ENCODE results near the gene C6orf62.
"Not testable (repeated sequence)": the region's sequence is repeated elsewhere in the genome, so short reads cannot be mapped to it uniquely, and the experiment has no call there.

The C6orf62 gene

GRCh38 chr6:24673625-24674024 lies 45.3 kb downstream of the C6orf62 start:
- TF ChIP-seq ZFP30 (CRISPR knock-in tag; IDR thresholded peaks at IDR 0.05) (no peak), TOX (CRISPR knock-in tag; IDR thresholded peaks at IDR 0.05; ENCODE audit: borderline replicate concordance) (no peak), CREB5 (CRISPR knock-in tag; IDR thresholded peaks at IDR 0.05; ENCODE audit: low read depth) (no peak), RARB (CRISPR knock-in tag; IDR thresholded peaks at IDR 0.05) (no peak), BACH2 (CRISPR knock-in tag; IDR thresholded peaks at IDR 0.05; ENCODE audit: borderline replicate concordance) (no peak), CSDC2 (CRISPR knock-in tag; IDR thresholded peaks at IDR 0.05) (no peak)
- TF ChIP-seq, protein P1, sequence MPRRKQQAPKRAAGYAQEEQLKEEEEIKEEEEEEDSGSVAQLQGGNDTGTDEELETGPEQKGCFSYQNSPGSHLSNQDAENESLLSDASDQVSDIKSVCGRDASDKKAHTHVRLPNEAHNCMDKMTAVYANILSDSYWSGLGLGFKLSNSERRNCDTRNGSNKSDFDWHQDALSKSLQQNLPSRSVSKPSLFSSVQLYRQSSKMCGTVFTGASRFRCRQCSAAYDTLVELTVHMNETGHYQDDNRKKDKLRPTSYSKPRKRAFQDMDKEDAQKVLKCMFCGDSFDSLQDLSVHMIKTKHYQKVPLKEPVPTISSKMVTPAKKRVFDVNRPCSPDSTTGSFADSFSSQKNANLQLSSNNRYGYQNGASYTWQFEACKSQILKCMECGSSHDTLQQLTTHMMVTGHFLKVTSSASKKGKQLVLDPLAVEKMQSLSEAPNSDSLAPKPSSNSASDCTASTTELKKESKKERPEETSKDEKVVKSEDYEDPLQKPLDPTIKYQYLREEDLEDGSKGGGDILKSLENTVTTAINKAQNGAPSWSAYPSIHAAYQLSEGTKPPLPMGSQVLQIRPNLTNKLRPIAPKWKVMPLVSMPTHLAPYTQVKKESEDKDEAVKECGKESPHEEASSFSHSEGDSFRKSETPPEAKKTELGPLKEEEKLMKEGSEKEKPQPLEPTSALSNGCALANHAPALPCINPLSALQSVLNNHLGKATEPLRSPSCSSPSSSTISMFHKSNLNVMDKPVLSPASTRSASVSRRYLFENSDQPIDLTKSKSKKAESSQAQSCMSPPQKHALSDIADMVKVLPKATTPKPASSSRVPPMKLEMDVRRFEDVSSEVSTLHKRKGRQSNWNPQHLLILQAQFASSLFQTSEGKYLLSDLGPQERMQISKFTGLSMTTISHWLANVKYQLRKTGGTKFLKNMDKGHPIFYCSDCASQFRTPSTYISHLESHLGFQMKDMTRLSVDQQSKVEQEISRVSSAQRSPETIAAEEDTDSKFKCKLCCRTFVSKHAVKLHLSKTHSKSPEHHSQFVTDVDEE (CRISPR knock-in tag; IDR thresholded peaks at IDR 0.05) = no peak
- ATAC-seq = no peak

GRCh38 chr6:24672620-24673182 lies 46.3 kb downstream of the C6orf62 start:
- ATAC-seq = no peak
- no peak for TF ChIP-seq ZFP30 (CRISPR knock-in tag; IDR thresholded peaks at IDR 0.05)
- no peak for TF ChIP-seq ZFP3 (CRISPR knock-in tag; IDR thresholded peaks at IDR 0.05)
- no peak for TF ChIP-seq BACH2 (CRISPR knock-in tag; IDR thresholded peaks at IDR 0.05; ENCODE audit: borderline replicate concordance)
- no peak for TF ChIP-seq CSDC2 (CRISPR knock-in tag; IDR thresholded peaks at IDR 0.05)
- TF ChIP-seq GLIS3 (CRISPR knock-in tag; IDR thresholded peaks at IDR 0.05) = no peak
- TF ChIP-seq, protein P2, sequence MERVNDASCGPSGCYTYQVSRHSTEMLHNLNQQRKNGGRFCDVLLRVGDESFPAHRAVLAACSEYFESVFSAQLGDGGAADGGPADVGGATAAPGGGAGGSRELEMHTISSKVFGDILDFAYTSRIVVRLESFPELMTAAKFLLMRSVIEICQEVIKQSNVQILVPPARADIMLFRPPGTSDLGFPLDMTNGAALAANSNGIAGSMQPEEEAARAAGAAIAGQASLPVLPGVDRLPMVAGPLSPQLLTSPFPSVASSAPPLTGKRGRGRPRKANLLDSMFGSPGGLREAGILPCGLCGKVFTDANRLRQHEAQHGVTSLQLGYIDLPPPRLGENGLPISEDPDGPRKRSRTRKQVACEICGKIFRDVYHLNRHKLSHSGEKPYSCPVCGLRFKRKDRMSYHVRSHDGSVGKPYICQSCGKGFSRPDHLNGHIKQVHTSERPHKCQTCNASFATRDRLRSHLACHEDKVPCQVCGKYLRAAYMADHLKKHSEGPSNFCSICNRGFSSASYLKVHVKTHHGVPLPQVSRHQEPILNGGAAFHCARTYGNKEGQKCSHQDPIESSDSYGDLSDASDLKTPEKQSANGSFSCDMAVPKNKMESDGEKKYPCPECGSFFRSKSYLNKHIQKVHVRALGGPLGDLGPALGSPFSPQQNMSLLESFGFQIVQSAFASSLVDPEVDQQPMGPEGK (CRISPR knock-in tag; IDR thresholded peaks at IDR 0.05; ENCODE audit: borderline replicate concordance) = no peak
- no peak for TF ChIP-seq PPARA (CRISPR knock-in tag; IDR thresholded peaks at IDR 0.05; ENCODE audit: borderline replicate concordance)
- TF ChIP-seq, protein P1 (CRISPR knock-in tag; IDR thresholded peaks at IDR 0.05) = no peak

- ATAC-seq = not testable (repeated sequence)
Observed at GRCh38 chr6:24671077-24671476, 47.9 kb downstream of the C6orf62 start.

DNA sequence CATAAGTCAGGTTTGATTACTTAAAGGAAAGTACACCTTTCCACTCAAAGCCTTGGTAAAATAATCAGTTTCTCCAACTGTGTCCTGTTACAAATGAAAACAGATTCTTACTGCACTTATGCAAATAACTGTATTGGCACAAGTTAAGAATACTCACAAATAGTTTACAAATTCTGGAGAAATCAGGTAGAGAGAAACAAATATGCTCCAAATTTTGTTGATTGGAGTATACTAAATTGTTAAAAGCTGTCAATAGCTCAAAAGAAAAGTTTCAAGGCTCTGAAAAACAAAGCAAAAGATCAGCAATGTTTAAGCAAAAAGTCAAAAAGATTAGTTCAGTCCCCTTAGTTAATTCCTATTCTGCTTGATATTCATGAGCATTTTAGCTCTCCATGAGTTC lies 48.5 kb downstream of the C6orf62 start:
- ATAC-seq = not testable (repeated sequence)

- TF ChIP-seq ISL1 (CRISPR knock-in tag; IDR thresholded peaks at IDR 0.05) = no peak
- TF ChIP-seq PPARA (CRISPR knock-in tag; IDR thresholded peaks at IDR 0.05; ENCODE audit: borderline replicate concordance) = no peak
- TF ChIP-seq, protein P1 (CRISPR knock-in tag; IDR thresholded peaks at IDR 0.05) = no peak
- TF ChIP-seq, protein P2 (CRISPR knock-in tag; IDR thresholded peaks at IDR 0.05; ENCODE audit: borderline replicate concordance) = no peak
- TF ChIP-seq CSDC2 (CRISPR knock-in tag; IDR thresholded peaks at IDR 0.05) = no peak
- TF ChIP-seq ZC3H10 (CRISPR knock-in tag; IDR thresholded peaks at IDR 0.05) = no peak
- no peak for ATAC-seq
Observed at GRCh38 chr6:24668997-24669361, 50.0 kb downstream of the C6orf62 start.

DNA sequence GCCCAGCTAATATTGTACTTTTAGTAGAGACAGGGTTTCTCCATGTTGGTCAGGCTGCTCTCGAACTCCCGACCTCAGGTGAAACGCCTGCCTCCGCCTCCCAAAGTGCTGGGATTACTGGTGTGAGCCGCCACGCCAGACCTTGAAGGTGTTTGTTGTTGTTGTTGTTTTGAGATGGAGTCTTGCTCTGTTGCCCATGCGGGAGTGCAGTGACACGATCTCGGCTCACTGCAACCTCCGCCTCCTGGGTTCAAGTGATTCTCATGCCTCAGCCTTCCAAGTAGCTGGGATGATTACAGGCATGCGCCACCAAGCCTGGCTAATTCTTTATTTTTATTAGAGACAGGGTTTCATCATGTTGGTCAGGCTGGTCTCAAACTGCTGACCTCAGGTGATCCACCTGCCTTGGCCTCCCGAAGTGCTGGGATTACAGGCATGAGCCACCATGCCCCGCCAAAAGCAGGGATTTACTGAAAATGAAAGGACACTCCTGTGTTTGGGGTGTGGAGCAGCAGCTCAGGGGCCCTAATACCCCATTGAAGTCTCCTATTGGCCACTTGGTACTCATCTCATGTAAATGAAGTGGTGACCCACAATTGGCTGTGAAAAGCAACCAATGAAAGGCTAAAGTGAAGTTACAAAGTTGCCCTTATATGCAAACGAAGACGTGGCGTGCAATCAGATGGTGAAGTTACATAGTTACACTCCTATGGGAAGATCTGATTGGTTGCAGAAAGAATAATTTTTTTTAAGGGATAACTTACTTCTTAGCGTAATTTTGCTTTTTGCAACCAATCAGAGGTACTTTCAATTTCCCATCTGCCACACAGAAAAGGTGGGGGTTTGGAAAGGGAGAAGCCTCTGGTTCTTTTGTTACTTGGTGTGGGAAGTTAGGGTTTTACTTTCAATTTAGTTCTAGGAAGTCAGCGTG lies 50.6 kb downstream of the C6orf62 start:
- ATAC-seq = not testable (repeated sequence)

Measured in SK-N-SH treated with all-trans-retinoic acid at 6 μM for 48 hours (cell line).